Stomach (tissue), 4 donors: Measurements from ENCODE around the gene AFMID.

Experiments used
- POLR2A ChIP-seq, 4 donors: fragments of 450-650 bp; IDR thresholded peaks; one replicate each; pipeline ENCODE4 v1.6.1; 2016; ENCODE audit warnings: antibody characterized with exemption in 4 of 4, control low read depth in 2 of 4, mild to moderate bottlenecking in 1 of 4, moderate library complexity in 1 of 4
- POLR2AphosphoS5 ChIP-seq, 3 donors: sonication (generic); formaldehyde crosslinking; IDR thresholded peaks; one replicate each; pipeline ENCODE4 v1.6.1; 2016; ENCODE audit warnings: antibody characterized with exemption in 3 of 3
- TF ChIP-seq, protein P1 (sequence below), 7 experiments: fragments of 450-650 bp in 4 of 7; fragments of 200-600 bp in 3 of 7; sonication (generic) in 3 of 7; IDR thresholded peaks; one replicate each; pipeline ENCODE4 v1.5.1; 2016 to 2019; ENCODE audit warnings: antibody characterized with exemption in 7 of 7, control low read depth in 2 of 7, mild to moderate bottlenecking in 1 of 7

DNA sequence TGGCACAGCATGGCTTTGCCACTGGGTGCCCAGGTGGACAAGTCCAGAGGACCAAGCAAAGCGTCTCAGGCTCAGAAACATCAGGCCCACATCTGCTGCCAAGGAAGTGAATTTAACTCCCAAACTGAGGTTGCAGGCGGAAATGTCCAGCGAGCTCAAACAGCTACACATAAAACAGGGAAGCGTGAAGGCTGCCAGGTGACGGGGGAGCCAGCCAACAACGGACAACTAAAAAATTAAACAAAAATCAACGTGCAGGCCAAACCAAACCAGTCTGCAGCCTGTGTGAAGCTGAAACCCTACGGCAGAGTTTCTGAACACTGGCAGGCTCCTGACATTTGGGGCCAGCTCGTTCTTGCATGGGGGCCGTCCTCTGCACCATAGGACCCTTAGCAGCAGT lies 2.8 kb upstream of the AFMID start:
- TF ChIP-seq POLR2A (IDR thresholded peaks at IDR 0.05), result no peak
- TF ChIP-seq, protein P1, sequence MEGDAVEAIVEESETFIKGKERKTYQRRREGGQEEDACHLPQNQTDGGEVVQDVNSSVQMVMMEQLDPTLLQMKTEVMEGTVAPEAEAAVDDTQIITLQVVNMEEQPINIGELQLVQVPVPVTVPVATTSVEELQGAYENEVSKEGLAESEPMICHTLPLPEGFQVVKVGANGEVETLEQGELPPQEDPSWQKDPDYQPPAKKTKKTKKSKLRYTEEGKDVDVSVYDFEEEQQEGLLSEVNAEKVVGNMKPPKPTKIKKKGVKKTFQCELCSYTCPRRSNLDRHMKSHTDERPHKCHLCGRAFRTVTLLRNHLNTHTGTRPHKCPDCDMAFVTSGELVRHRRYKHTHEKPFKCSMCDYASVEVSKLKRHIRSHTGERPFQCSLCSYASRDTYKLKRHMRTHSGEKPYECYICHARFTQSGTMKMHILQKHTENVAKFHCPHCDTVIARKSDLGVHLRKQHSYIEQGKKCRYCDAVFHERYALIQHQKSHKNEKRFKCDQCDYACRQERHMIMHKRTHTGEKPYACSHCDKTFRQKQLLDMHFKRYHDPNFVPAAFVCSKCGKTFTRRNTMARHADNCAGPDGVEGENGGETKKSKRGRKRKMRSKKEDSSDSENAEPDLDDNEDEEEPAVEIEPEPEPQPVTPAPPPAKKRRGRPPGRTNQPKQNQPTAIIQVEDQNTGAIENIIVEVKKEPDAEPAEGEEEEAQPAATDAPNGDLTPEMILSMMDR (IDR thresholded peaks at IDR 0.05), result no peak
- peak in 1 of 3 donors; percentile 13 for TF ChIP-seq POLR2AphosphoS5 (IDR thresholded peaks at IDR 0.05)
